Activated CD4-positive, alpha-beta T cell treated with anti-CD3 and anti-CD28 coated beads, Interleukin-2, amount 50 U/mL, for 1 hour (primary cell): ENCODE measurements around the gene ELAC2.

Source experiments
- DNase-seq: peaks from one replicate; pipeline ENCODE4 v3.0.0-alpha.2; 2020

The ELAC2 gene, protein sequence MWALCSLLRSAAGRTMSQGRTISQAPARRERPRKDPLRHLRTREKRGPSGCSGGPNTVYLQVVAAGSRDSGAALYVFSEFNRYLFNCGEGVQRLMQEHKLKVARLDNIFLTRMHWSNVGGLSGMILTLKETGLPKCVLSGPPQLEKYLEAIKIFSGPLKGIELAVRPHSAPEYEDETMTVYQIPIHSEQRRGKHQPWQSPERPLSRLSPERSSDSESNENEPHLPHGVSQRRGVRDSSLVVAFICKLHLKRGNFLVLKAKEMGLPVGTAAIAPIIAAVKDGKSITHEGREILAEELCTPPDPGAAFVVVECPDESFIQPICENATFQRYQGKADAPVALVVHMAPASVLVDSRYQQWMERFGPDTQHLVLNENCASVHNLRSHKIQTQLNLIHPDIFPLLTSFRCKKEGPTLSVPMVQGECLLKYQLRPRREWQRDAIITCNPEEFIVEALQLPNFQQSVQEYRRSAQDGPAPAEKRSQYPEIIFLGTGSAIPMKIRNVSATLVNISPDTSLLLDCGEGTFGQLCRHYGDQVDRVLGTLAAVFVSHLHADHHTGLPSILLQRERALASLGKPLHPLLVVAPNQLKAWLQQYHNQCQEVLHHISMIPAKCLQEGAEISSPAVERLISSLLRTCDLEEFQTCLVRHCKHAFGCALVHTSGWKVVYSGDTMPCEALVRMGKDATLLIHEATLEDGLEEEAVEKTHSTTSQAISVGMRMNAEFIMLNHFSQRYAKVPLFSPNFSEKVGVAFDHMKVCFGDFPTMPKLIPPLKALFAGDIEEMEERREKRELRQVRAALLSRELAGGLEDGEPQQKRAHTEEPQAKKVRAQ

GRCh38 chr17:13017655-13018459, at the start of gene ELAC2:
Gene ELAC2, minus strand, starts transcription at chr17:13018027. Its CDS starts 80 bp downstream, at chr17:13017947.
- peak; percentile 93 for DNase-seq

GRCh38 chr17:13065032-13065431, 47.2 kb upstream of the ELAC2 start:
- DNase-seq = no peak

DNA sequence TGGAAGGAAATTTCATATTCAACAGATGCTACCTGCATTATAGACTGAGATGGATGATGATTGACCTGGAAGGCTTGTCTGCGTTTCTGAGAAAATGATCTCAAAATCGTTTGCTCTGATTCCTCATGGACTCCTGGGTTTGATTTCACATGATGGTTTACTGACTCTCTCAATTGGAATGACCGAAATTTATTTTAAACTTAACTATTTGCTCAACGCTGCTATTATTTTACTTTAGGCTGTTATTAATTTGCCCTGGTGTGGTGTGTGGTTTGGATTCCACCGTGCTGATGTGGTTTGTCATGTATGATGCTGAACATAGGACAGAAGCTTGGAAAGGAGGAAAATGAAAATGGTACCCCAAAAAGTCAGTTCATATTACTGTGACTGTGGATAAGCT, 37.3 kb upstream of the ELAC2 start:
- no peak for DNase-seq

DNA sequence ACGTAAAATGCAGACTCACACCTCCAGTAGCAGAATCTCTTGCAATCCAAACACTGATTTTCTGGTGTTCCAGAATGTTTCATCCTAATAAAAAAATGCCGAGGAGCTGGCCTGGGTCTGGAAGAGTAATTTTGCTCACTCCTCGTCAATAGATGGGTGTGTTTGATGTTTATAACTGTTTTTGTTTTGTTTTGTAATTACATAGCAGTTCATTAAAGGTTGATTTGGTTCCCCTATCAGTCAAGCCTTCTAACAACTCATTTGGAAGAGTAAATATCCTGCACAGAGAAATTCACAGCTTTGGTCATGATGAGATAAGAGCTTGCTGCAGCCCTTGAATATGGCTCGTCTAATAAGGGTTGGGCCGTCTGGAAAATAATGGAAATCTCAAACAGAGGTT, 36.8 kb upstream of the ELAC2 start:
- DNase-seq = no peak

DNA sequence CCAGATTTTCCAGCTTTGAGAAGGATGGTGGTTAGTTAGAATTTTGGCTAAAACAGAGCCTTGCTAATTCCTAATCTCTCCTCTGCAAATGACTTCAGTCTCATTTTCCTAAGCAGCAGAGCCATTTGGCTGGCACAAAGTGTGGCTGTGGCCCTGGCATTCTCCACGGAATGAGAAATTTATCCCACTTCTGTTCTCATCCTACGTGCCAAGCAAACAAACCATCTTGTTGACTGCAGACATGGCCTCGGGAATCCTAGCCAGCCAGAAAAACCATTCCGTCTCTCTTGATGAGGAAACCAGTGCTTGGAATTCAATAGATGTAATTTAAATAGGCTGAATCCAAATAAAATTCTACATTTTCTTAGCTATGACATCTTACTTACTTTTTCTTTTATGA, 34.1 kb upstream of the ELAC2 start:
- no peak for DNase-seq

- no peak for DNase-seq
Observed at GRCh38 chr17:13047011-13047606, 29.3 kb upstream of the ELAC2 start.

- no peak for DNase-seq
Observed at GRCh38 chr17:13046361-13046760, 28.5 kb upstream of the ELAC2 start.

DNA sequence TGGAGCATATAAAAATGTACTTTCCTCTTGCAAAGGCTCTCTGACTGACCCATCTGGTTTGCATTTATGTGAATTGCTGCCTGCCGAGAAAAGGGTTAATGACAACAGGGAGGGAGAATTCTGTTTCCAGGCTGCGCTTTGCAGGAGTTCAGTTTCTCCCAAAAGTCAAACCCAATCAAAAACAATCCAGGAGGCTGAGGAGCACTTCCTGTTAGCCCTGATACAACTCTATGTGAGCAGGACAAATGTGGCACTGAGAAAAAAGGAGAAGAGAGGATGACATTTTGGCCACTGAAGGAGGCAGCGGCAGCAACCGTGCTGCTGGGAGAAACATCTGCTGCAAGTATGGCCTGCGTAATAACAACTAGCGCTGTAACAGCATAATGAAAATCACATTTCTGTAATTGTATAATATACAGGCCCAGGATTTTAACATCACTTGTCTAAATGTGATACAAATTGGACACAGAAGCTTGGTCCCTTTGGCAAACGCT, 26.8 kb upstream of the ELAC2 start:
- no peak for DNase-seq

DNA sequence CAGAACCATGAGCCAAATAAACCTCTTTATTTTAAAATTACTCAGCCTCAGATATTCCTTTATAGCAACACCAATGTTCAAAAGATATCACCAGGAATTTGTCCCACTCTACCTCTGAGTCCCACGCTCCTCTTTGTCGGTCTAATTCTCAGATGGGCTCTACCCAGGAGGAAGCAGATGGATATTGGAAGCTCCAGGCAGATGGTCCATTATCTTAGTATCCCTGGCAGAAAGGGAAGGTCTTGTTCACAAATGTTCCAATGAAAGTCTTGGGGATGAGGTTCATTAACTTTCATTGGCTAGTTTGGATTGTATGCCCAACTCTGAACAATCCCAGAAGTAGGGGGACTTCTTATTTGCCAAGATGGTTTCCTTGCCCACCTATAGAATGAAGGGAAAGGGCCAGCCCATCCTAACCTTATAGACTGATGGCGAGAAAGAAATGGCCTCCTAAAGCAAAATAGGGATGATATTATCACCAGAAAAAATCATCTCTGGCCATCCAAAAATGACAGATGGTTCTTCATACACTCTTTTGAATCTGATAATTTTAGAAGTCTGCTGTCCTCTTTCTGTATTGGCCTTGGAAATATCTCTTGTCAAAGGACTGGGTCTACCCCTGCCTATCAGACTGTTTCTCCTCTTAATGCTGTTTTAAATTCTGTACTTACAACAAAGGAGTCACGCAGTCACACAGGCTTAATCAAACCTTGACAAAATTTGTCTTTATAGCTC, 21.3 kb upstream of the ELAC2 start:
- no peak for DNase-seq

DNA sequence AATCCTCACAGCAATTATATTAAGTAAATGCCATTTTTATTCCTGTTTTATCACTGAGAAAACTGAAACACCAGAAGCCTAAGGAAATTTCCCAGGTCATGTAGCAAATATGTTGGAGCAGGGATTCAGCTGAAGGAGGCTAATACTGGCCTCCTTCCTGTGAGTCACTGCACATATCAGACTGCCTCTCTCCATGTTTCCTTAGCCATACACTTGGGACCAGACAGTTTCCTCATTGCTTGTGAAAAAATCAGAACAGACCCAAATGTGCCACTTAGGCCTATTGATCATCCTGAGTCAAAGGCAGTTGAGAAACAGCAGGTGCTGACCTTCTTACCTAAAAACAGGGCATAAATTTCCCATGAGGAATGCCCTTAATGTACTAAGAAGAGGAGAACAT, 18.9 kb upstream of the ELAC2 start:
- DNase-seq = no peak

- no peak for DNase-seq
Observed at GRCh38 chr17:13035420-13035819, 17.6 kb upstream of the ELAC2 start.

DNA sequence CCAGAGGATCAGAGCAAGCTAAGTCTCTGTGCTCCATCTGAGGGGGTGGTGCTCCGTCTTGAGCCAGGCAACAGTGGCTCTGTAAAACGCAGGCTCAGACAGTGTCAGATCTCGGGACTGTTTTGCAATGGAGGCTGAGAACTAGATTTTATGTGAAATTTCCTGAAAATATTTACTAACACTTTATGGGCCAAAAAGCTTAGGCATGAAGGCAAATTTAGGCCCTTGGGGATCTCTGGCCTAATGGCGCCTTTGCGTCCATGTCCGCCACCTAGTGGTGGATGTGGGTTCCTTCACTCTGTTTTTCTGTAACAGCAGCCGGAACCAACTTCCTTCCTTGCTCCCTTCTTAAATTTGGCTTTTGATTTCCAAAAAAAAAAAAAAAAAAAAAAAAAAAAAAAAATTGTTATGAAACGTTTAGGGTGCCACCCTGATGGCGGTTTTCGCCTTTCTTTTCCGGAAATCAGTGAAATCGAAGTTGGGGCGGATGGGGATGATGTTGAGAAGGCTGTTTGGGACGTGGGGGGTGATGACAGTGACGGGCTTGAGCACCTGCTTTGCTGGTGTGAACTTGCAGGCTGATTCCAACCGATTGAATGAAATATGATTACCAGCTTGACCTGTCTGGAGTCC, 14.0 kb upstream of the ELAC2 start:
- DNase-seq = peak; percentile 37

DNA sequence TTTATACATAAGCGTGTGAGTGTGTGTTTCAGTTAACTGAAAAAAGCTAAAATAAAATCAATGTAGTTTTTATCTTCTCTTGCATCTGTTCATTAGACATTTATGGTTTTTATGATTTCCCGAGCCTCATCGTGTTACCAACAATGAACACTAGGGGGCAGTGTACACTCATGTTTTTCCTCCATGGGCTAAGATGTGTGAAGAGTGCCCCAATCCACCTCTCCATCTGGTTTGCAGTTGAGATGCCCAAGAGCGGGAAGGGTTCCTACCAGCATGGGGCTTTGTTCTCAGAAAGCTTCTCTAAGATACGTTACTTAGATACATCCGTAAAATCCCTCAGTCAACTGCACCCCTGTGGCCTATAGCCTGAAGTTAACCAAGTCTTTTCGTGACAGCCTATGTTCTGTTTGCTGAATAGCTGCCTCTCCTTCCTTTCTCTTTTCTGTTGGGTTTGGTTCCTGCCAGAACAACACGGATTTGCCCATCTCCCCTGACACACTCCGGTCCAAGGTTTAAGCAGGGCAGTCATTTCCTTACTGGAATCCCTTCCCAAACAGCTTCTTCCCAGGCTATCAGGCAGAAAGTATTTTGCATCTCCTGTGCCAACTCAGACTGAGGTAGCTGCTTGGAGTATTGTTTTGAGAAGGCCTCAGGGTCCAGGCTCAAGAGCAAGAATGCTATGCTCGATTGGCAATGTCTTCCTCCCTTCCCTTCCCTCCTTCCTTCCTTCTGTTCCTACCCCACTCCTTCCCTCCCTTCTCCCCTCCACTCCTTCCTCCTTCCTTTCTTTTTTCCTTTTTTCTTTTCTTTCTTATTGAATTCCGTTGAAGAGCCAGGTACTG, 12.9 kb upstream of the ELAC2 start:
- peak; percentile 30 for DNase-seq

GRCh38 chr17:13030056-13030455, 12.2 kb upstream of the ELAC2 start:
- no peak for DNase-seq

DNA sequence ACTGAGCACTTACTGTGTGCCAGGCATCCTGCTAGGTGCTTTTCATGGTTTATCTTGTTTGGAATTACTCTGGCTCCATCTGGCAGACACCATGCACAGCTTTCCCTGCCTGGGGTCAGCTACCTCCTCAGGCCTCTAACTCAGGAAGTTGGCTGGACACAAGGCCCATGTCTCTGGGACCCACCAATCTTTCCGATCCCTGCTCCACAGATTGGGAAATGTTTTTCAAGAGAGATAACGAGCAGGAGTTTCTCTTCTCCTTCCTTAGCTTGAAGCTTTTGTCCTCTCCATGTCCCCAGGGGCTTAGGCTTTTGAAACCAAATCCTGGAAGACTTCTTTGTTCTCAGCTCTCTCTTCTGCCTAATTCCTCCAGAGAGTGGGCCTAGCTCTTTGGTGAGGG, 11.5 kb upstream of the ELAC2 start:
- no peak for DNase-seq

DNA sequence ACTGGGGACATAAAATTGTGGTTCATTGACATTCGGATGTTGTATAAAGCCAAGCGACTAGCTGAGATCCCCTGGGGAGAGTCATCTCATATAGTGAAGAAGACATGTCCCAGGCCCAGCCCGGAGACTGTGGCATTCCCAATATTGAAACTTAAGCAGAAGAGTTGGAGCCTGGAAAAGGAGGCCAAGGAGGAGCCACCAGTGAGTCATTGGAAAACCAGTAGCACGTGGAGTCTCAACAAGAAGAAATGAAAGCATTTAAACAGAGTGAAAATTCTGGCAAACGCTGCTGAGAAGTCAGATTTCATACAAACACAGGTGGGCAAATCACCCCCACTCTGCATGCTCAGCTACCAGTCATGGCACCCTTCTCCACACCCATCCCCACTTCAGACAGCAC, 9.4 kb upstream of the ELAC2 start:
- DNase-seq = no peak

GRCh38 chr17:13025687-13026086, 7.9 kb upstream of the ELAC2 start:
- no peak for DNase-seq

- DNase-seq = no peak
Observed at GRCh38 chr17:13025258-13025627, 7.4 kb upstream of the ELAC2 start.

DNA sequence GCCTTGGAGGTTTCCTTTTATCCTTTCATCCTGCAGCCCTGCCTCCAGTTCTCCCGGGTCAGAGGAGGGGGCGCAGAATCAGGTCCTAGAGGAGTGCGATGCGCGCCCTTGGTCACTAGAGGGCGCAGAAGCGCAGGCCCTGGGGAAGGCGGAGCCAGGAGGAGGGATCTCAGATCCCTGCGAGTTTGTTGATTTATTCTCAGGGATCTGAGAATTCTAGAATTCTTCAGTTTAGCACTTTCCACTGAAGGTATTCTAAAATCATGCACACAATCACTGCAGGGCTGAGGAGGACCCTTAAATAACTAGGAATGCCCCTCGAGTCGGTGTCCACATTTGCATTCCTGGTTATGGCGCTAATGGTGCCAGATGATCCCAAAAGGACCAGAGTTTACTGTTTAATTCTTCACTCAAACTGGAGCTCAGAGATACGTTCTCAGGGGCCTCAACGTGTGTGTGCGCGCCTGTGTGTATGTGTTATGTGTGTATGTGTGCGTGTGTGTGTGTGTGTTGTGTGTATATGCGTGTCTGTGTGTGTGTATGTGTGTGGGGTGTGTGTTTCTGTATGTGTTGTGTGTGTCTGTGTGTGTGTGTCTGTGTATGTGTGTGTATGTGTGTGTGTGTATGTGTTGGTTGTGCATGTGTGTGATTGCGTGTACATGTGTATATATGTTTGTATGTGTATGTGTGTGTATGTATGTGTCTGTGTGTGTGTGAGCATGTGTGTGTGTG, 6.9 kb upstream of the ELAC2 start:
- peak; percentile 59 for DNase-seq

DNA sequence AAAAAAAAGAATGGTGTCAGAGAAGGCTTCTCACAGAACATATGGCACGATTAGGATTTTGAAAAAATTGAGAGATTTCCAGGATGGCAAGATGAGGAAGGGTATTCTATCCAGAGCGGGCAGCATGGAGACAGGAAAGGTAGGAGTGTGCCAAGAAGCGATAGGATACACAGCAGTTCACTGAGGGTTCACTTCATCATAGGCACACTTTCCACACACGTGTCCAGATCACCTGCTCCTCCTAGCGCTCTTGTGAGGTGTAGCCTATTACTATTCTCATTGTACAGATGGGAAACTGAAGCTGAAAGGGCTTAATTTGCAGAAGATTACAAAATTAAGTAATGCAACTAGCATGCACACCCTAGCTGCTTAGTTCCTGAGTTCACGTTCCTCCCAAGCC, 6.2 kb upstream of the ELAC2 start:
- no peak for DNase-seq
